Peyer's patch (tissue), 4 donors: ENCODE data around the gene RUNX1.

Experiments used
- POLR2A ChIP-seq, 2 donors: fragments of 450-650 bp; IDR thresholded peaks; one replicate each; pipeline ENCODE4 v1.5.1; 2017; ENCODE audit warnings: antibody characterized with exemption in 2 of 2, mild to moderate bottlenecking in 2 of 2, moderate library complexity in 2 of 2
- TF ChIP-seq, protein P1 (sequence below), 6 experiments: fragments of 450-650 bp in 4 of 6; fragments of 200-600 bp in 2 of 6; sonication (generic) in 1 of 6; IDR thresholded peaks; one replicate each; pipeline ENCODE4 v1.5.1; 2017 to 2019; ENCODE audit warnings: antibody characterized with exemption in 6 of 6, mild to moderate bottlenecking in 3 of 6, moderate library complexity in 1 of 6

DNA sequence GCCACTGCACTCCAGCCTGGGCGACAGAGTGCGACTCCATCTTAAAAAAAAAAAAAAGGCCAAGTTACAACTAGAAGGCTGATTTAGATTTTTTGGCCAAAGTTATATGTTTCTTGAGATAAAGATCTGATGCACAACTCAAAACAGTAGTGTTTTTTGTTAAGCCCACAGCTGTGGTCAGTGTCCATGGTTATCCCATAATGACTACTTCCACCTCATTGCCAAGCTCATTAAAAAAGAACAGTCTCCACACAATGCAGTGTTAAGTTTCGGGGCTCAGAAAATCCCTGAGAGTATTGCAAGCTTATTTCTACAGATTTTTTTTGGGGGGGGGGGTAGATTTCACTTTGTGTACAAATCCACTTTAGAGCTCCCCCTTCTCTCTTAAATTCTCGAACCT lies 120.5 kb downstream of the RUNX1 start:
- no peak for TF ChIP-seq POLR2A (IDR thresholded peaks at IDR 0.05)
- TF ChIP-seq, protein P1, sequence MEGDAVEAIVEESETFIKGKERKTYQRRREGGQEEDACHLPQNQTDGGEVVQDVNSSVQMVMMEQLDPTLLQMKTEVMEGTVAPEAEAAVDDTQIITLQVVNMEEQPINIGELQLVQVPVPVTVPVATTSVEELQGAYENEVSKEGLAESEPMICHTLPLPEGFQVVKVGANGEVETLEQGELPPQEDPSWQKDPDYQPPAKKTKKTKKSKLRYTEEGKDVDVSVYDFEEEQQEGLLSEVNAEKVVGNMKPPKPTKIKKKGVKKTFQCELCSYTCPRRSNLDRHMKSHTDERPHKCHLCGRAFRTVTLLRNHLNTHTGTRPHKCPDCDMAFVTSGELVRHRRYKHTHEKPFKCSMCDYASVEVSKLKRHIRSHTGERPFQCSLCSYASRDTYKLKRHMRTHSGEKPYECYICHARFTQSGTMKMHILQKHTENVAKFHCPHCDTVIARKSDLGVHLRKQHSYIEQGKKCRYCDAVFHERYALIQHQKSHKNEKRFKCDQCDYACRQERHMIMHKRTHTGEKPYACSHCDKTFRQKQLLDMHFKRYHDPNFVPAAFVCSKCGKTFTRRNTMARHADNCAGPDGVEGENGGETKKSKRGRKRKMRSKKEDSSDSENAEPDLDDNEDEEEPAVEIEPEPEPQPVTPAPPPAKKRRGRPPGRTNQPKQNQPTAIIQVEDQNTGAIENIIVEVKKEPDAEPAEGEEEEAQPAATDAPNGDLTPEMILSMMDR (IDR thresholded peaks at IDR 0.05), result no peak
